HepG2 (cell line): ENCODE measurements around the gene CDHR4. TPM values are rescaled to one million over a fixed set of nuclear protein-coding genes. Genes with fewer than 3 reads are reported as not detected.

ENCODE experiments used
- ATF1 ChIP-seq: IDR thresholded peaks from 2 replicates; pipeline ENCODE4 v1.6.1; 2016; ENCODE audit warnings: mild to moderate bottlenecking, control low read depth
- BCL3 ChIP-seq: sonication (generic); formaldehyde crosslinking; IDR thresholded peaks from 2 replicates; pipeline ENCODE4 v1.5.1; 2020; ENCODE audit warnings: mild to moderate bottlenecking, missing genetic modification reagents, moderate library complexity
- GTF3A ChIP-seq: sonication (generic); formaldehyde crosslinking; conservative IDR thresholded peaks from 2 replicates; pipeline ENCODE4 v1.4.0; 2020; ENCODE audit warnings: mild to moderate bottlenecking, missing genetic modification reagents
- HDAC1 ChIP-seq: sonication (generic); formaldehyde crosslinking; IDR thresholded peaks from 2 replicates; pipeline ENCODE4 v1.5.1; 2020; ENCODE audit warnings: mild to moderate bottlenecking, missing genetic modification reagents
- JUND ChIP-seq: sonication (generic); formaldehyde crosslinking; IDR thresholded peaks from 2 replicates; pipeline ENCODE4 v1.8.0; 2022; ENCODE audit warnings: mild to moderate bottlenecking, missing genetic modification reagents
- KDM5A ChIP-seq: fragments of 200-600 bp; sonication (generic); IDR thresholded peaks from 2 replicates; pipeline ENCODE4 v1.7.0; 2018; ENCODE audit warnings: antibody characterized with exemption, mild to moderate bottlenecking, low read length, borderline replicate concordance
- KLF12 ChIP-seq: sonication (generic); formaldehyde crosslinking; IDR thresholded peaks from 2 replicates; pipeline ENCODE4 v1.4.0; 2020; ENCODE audit warnings: missing genetic modification reagents, borderline replicate concordance
- NFRKB ChIP-seq: fragments of 450-650 bp; IDR thresholded peaks from 2 replicates; pipeline ENCODE4 v1.6.1; 2017
- SMAD1 ChIP-seq: sonication (generic); formaldehyde crosslinking; IDR thresholded peaks from 2 replicates; pipeline ENCODE4 v1.4.0; 2020; ENCODE audit warnings: missing genetic modification reagents, low read depth, mild to moderate bottlenecking, borderline replicate concordance
- SMYD3 ChIP-seq: sonication (generic); formaldehyde crosslinking; IDR thresholded peaks from 2 replicates; pipeline ENCODE4 v1.8.1; 2023; ENCODE audit warnings: mild to moderate bottlenecking, missing genetic modification reagents
- WIZ ChIP-seq: sonication (generic); formaldehyde crosslinking; IDR thresholded peaks from 2 replicates; pipeline ENCODE4 v1.5.1; 2020; ENCODE audit warnings: mild to moderate bottlenecking, missing genetic modification reagents
- ZNF12 ChIP-seq: sonication (generic); formaldehyde crosslinking; IDR thresholded peaks from 2 replicates; pipeline ENCODE4 v1.5.0; 2020; ENCODE audit warnings: missing genetic modification reagents
- ZNF124 ChIP-seq: sonication (generic); formaldehyde crosslinking; IDR thresholded peaks from 2 replicates; pipeline ENCODE4 v1.4.0; 2020; ENCODE audit warnings: missing genetic modification reagents
- ZNF207 ChIP-seq: fragments of 450-650 bp; IDR thresholded peaks from 2 replicates; pipeline ENCODE4 v1.6.1; 2016; ENCODE audit warnings: antibody characterized with exemption, borderline replicate concordance
- ZNF296 ChIP-seq: sonication (generic); formaldehyde crosslinking; conservative IDR thresholded peaks from 2 replicates; pipeline ENCODE4 v1.5.0; 2020; ENCODE audit warnings: mild to moderate bottlenecking, missing genetic modification reagents
- ZNF33A ChIP-seq: sonication (generic); formaldehyde crosslinking; IDR thresholded peaks from 2 replicates; pipeline ENCODE4 v1.5.1; 2020; ENCODE audit warnings: missing genetic modification reagents, mild to moderate bottlenecking, moderate library complexity, borderline replicate concordance
- ZNF383 ChIP-seq: sonication (generic); formaldehyde crosslinking; IDR thresholded peaks from 2 replicates; pipeline ENCODE4 v1.4.0; 2020; ENCODE audit warnings: missing genetic modification reagents, mild to moderate bottlenecking, borderline replicate concordance
- ZNF484 ChIP-seq: sonication (generic); formaldehyde crosslinking; IDR thresholded peaks from 2 replicates; pipeline ENCODE4 v1.5.1; 2020; ENCODE audit warnings: mild to moderate bottlenecking, low read depth, missing genetic modification reagents, borderline replicate concordance
- ZNF747 ChIP-seq: sonication (generic); formaldehyde crosslinking; IDR thresholded peaks from 2 replicates; pipeline ENCODE4 v1.8.1; 2023; ENCODE audit warnings: missing genetic modification reagents, mild to moderate bottlenecking, borderline replicate concordance
- ZNF776 ChIP-seq: sonication (generic); formaldehyde crosslinking; IDR thresholded peaks from 2 replicates; pipeline ENCODE4 v1.4.0; 2020; ENCODE audit warnings: mild to moderate bottlenecking, missing genetic modification reagents
- ZNF839 ChIP-seq: sonication (generic); formaldehyde crosslinking; IDR thresholded peaks from 2 replicates; pipeline ENCODE4 v1.4.0; 2020; ENCODE audit warnings: missing genetic modification reagents, mild to moderate bottlenecking, borderline replicate concordance
- ZNF841 ChIP-seq: sonication (generic); formaldehyde crosslinking; IDR thresholded peaks from 2 replicates; pipeline ENCODE4 v1.8.1; 2023; ENCODE audit warnings: missing genetic modification reagents, borderline replicate concordance
- polyA plus RNA-seq, 8 experiments: library from polyadenylated mRNA; depleted of rRNA in 3 of 8; stranded (reverse) in 7 of 8; unstranded in 1 of 8; fragments of >200 nt; fragmentation: Illumina TruSeq in 4 of 8; extraction: Trizol in 4 of 8; gene quantifications; 2 replicates each; pipeline versions ENCODE4 v1.2.1 to v1.2.3, GENCODE V29; 2011 to 2016; ENCODE audit warnings: low read depth in 4 of 8, missing spikeins in 1 of 8, mixed read lengths in 1 of 8; ENCODE audit not compliant: insufficient read depth in 1 of 8
- total RNA-seq, 5 experiments: library from RNA; depleted of rRNA; stranded (reverse); fragments of >200 nt; fragmentation: Illumina TruSeq; extraction: Trizol; gene quantifications; 2 replicates each; pipeline ENCODE4 v1.2.3, GENCODE V29; 2016; ENCODE audit warnings: low read depth in 1 of 5
- TF ChIP-seq, protein P1 (sequence below): IDR thresholded peaks from 2 replicates; pipeline ENCODE4 v1.6.1; 2016; ENCODE audit warnings: low read depth, control low read depth
- TF ChIP-seq, protein P2 (sequence below): sonication (generic); formaldehyde crosslinking; IDR thresholded peaks from 2 replicates; pipeline ENCODE4 v1.4.0; 2020; ENCODE audit warnings: mild to moderate bottlenecking, missing genetic modification reagents, borderline replicate concordance

CDHR4 gene
- total and polyA plus RNA-seq, 2 of the 13 experiments (the other 11 are each of a cell fraction or from before 2014, with no cell fraction given): 0.21 TPM; not detected in 1

DNA sequence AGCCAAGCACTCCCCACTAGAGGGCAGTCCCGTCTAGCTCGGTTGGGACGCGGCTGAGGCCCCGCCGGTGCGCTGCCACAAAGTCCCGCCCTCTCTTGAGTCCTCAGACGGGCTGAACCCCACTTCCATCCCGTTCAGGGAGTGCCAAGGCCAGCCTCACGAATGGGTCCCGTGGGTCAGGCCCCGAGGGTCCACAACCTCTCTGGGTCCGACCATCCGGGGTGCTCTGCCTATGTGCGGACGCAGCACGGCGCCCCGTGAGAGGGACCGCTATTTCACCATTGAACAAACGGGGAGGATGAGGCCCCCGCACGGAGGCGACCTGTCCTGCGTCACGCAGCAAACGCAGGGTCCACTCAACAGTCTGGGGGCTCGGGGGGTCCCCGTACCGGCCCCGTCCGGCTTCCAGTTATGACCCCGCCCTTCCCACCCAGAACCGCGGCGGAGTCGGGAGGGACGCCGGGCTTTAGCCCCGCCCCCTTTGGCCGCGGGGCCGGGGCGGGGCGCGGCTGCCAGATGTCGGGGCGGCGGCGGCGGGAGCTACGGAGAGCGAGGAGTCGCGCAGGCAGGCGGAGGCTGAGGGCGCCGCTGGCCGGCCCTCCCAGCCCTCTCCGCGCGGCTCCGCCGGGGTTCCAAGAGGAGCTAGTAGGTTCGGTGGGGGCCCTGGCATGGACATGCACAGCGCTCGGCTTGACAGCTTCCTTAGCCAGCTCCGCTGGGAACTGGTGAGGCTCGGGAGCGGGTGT lies 3.2 kb upstream of the CDHR4 start, which contains the start of gene INKA1 (continued):
- TF ChIP-seq ZNF484: no peak
- TF ChIP-seq JUND (CRISPR knock-in tag): no peak
- TF ChIP-seq HDAC1 (CRISPR knock-in tag): peak; percentile 77
- TF ChIP-seq BCL3 (CRISPR knock-in tag): 0 out of 2 replicates have a peak, but pooled peaks have one; percentile 26
- no peak for TF ChIP-seq ZNF296
- TF ChIP-seq, protein P1, sequence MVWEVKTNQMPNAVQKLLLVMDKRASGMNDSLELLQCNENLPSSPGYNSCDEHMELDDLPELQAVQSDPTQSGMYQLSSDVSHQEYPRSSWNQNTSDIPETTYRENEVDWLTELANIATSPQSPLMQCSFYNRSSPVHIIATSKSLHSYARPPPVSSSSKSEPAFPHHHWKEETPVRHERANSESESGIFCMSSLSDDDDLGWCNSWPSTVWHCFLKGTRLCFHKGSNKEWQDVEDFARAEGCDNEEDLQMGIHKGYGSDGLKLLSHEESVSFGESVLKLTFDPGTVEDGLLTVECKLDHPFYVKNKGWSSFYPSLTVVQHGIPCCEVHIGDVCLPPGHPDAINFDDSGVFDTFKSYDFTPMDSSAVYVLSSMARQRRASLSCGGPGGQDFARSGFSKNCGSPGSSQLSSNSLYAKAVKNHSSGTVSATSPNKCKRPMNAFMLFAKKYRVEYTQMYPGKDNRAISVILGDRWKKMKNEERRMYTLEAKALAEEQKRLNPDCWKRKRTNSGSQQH: no peak
- TF ChIP-seq ZNF33A (CRISPR knock-in tag): no peak
- TF ChIP-seq, protein P2, sequence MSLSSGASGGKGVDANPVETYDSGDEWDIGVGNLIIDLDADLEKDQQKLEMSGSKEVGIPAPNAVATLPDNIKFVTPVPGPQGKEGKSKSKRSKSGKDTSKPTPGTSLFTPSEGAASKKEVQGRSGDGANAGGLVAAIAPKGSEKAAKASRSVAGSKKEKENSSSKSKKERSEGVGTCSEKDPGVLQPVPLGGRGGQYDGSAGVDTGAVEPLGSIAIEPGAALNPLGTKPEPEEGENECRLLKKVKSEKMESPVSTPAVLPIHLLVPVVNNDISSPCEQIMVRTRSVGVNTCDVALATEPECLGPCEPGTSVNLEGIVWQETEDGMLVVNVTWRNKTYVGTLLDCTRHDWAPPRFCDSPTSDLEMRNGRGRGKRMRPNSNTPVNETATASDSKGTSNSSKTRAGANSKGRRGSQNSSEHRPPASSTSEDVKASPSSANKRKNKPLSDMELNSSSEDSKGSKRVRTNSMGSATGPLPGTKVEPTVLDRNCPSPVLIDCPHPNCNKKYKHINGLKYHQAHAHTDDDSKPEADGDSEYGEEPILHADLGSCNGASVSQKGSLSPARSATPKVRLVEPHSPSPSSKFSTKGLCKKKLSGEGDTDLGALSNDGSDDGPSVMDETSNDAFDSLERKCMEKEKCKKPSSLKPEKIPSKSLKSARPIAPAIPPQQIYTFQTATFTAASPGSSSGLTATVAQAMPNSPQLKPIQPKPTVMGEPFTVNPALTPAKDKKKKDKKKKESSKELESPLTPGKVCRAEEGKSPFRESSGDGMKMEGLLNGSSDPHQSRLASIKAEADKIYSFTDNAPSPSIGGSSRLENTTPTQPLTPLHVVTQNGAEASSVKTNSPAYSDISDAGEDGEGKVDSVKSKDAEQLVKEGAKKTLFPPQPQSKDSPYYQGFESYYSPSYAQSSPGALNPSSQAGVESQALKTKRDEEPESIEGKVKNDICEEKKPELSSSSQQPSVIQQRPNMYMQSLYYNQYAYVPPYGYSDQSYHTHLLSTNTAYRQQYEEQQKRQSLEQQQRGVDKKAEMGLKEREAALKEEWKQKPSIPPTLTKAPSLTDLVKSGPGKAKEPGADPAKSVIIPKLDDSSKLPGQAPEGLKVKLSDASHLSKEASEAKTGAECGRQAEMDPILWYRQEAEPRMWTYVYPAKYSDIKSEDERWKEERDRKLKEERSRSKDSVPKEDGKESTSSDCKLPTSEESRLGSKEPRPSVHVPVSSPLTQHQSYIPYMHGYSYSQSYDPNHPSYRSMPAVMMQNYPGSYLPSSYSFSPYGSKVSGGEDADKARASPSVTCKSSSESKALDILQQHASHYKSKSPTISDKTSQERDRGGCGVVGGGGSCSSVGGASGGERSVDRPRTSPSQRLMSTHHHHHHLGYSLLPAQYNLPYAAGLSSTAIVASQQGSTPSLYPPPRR (CRISPR knock-in tag): no peak
- no peak for TF ChIP-seq KLF12 (CRISPR knock-in tag)
- TF ChIP-seq SMYD3 (CRISPR knock-in tag): no peak
- TF ChIP-seq ZNF747 (CRISPR knock-in tag): no peak
- TF ChIP-seq ZNF383 (CRISPR knock-in tag): no peak
- no peak for TF ChIP-seq ATF1 (CRISPR knock-in tag)
- no peak for TF ChIP-seq NFRKB
- no peak for TF ChIP-seq GTF3A (CRISPR knock-in tag)
- TF ChIP-seq KDM5A: 0 out of 2 replicates have a peak, but pooled peaks have one; percentile 17
- no peak for TF ChIP-seq ZNF776 (CRISPR knock-in tag)
- TF ChIP-seq ZNF207: no peak
- TF ChIP-seq SMAD1: peak; percentile 97; the same call in 1 of the 2 replicates
- TF ChIP-seq WIZ (CRISPR knock-in tag): no peak
- TF ChIP-seq ZNF839 (CRISPR knock-in tag): peak; percentile 86; the same call in 1 of the 2 replicates
- no peak for TF ChIP-seq ZNF12 (CRISPR knock-in tag)
- TF ChIP-seq ZNF841 (CRISPR knock-in tag): no peak
- no peak for TF ChIP-seq ZNF124 (CRISPR knock-in tag)
